GM23248 (cell line): Measurements from ENCODE around the gene SSH3. TPM values are rescaled to one million over a fixed set of nuclear protein-coding genes. Genes with fewer than 3 reads are reported as not detected.
A peak's percentile ranks its signal among the peaks of the same experiment; 100 is the strongest.

Experiments used
- DNase-seq: peaks from one replicate; pipeline ENCODE4 v3.0.0-alpha.2; 2015
- H2AFZ ChIP-seq: fragments of 200-600 bp; sonication (generic); 2 replicates; pipeline ENCODE4 v1.6.1; 2016; ENCODE audit warnings: antibody characterized with exemption
- H3F3A ChIP-seq: fragments of 200-600 bp; sonication (generic); 2 replicates; pipeline ENCODE4 v1.6.1; 2016; ENCODE audit warnings: mild to moderate bottlenecking, antibody characterized with exemption, mixed run types; ENCODE audit not compliant: insufficient read depth
- H3K27ac ChIP-seq: fragments of 200-600 bp; sonication (generic); 2 replicates; pipeline ENCODE4 v1.5.1; 2016; ENCODE audit warnings: mild to moderate bottlenecking
- H3K27me3 ChIP-seq: fragments of 200-600 bp; sonication (generic); replicated peaks from 2 replicates; pipeline ENCODE4 v1.6.1; 2016; ENCODE audit warnings: mild to moderate bottlenecking; ENCODE audit not compliant: insufficient read depth
- H3K36me3 ChIP-seq: fragments of 200-600 bp; sonication (generic); 2 replicates; pipeline ENCODE4 v1.6.1; 2016; ENCODE audit warnings: low read depth, mild to moderate bottlenecking
- H3K4me1 ChIP-seq: fragments of 200-600 bp; sonication (generic); 2 replicates; pipeline ENCODE4 v1.6.1; 2016; ENCODE audit warnings: mild to moderate bottlenecking; ENCODE audit not compliant: insufficient read depth
- H3K4me2 ChIP-seq: fragments of 200-600 bp; sonication (generic); one replicate; pipeline ENCODE4 v1.6.1; 2016; ENCODE audit warnings: mild to moderate bottlenecking; ENCODE audit not compliant: unreplicated experiment
- H3K4me3 ChIP-seq: fragments of 200-600 bp; sonication (generic); 2 replicates; pipeline ENCODE4 v1.5.1; 2016; ENCODE audit warnings: mild to moderate bottlenecking
- H3K79me2 ChIP-seq: fragments of 200-600 bp; sonication (generic); 2 replicates; pipeline ENCODE4 v1.6.1; 2016; ENCODE audit warnings: mild to moderate bottlenecking; ENCODE audit not compliant: insufficient read depth
- H3K9ac ChIP-seq: fragments of 200-600 bp; sonication (generic); 2 replicates; pipeline ENCODE4 v1.6.1; 2016; ENCODE audit warnings: mild to moderate bottlenecking
- H3K9me2 ChIP-seq: fragments of 200-600 bp; sonication (generic); 2 replicates; pipeline ENCODE4 v1.6.1; 2016; ENCODE audit warnings: mixed run types, mild to moderate bottlenecking, moderate library complexity; ENCODE audit not compliant: insufficient read depth
- H3K9me3 ChIP-seq: fragments of 200-600 bp; sonication (generic); one replicate; pipeline ENCODE4 v1.6.1; 2017; ENCODE audit warnings: low read depth
- H4K20me1 ChIP-seq: fragments of 200-600 bp; sonication (generic); 2 replicates; pipeline ENCODE4 v1.6.0; 2016; ENCODE audit not compliant: insufficient read depth
- EZH2 ChIP-seq: fragments of 200-600 bp; sonication (generic); IDR thresholded peaks from 2 replicates; pipeline ENCODE4 v1.6.1; 2018; ENCODE audit warnings: antibody characterized with exemption, mild to moderate bottlenecking; ENCODE audit not compliant: insufficient read depth, poor library complexity, severe bottlenecking
- EZH2phosphoT487 ChIP-seq: fragments of 200-600 bp; sonication (generic); IDR thresholded peaks from 2 replicates; pipeline ENCODE4 v1.6.1; 2018; ENCODE audit warnings: antibody characterized with exemption, moderate library complexity, mild to moderate bottlenecking, low read depth; ENCODE audit not compliant: insufficient read depth
- WGBS, 2 experiments: methylation state at CpG; one replicate each; pipeline ENCODE4 v1.1.6; 2015 to 2017; ENCODE audit warnings: low lambda C conversion rate in 2 of 2, low coverage in 1 of 2; ENCODE audit errors: missing lambda C conversion rate in 2 of 2; 5-methylcytosine and 5-hydroxymethylcytosine counted together
- in situ Hi-C: fragments of 300-500 bp; cut with MboI; formaldehyde crosslinking; loops from 2 replicates; pipeline ENCODE4 v1.15.0; 2020
- polyA plus RNA-seq: library from polyadenylated mRNA; unstranded; fragments of >200 nt; fragmentation: Nextera tagmentation; extraction: Ambion mirVana; gene quantifications from 2 replicates; pipeline ENCODE4 v1.2.1, GENCODE V29; 2016
- total RNA-seq: library from RNA; depleted of rRNA; stranded (reverse); fragments of >200 nt; shearing (Covaris generic); gene quantifications from 2 replicates; pipeline ENCODE4 v1.2.3, GENCODE V29; 2014

SSH3 gene
- total and polyA plus RNA-seq, 2 experiments from 2014 or later: 20.1 to 26.4 TPM

DNA sequence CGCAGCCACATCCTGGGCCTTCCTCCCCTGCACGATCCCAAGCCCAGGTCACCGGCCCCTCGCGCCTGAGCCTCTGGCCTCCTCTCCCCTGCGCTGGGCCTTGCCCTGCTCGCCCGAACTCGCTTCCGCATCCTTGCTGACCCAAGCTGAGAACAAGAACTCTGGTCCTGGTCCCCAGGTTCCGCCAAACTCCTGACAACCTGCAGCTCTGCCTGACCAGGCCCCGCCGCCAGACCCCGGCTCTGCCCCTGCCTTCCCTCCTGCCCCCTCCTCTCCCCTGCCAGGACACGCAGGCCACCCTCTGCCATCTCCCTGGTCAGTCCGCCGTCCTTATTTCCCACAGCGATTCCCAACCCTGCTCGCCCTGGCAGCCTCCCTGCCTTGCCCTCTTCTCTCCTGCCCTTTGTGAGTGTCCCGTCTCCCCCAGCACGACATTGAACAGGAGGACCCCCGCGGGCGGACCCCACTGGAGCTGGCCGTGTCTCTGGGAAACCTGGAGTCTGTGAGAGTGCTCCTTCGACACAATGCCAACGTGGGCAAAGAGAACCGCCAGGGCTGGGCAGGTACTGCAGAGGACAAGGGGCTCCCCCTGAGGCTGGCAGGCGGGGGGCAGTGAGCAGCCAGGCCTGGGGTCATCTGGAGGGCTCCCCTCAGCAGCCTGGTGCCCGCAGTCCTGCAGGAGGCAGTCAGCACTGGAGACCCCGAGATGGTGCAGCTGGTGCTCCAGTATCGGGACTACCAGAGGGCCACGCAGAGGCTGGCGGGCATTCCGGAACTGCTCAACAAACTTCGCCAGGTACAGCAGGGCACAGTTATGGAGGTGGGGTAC is 13.5 kb upstream of the SSH3 start:
- Histone ChIP-seq H3K4me3 (peak overlapping the region; percentile 81), H3K27ac (peak overlapping the region; percentile 16; the same call in 1 of the 2 replicates), H3K9me2 (no peaks in the 10 kb centered on the region), H2AFZ (peak overlapping the region; percentile 46; the same call in 1 of the 2 replicates), H3F3A (peaks cover 29% of the 10 kb centered on the region), H3K27me3 (no peaks in the 10 kb centered on the region), H3K4me2 (peak overlapping the region; percentile 98), H3K36me3 (peaks cover 10% of the 10 kb centered on the region; the same call in 1 of the 2 replicates), H3K79me2 (peaks cover 35% of the 10 kb centered on the region), H4K20me1 (no peaks in the 10 kb centered on the region; the same call in 1 of the 2 replicates), H3K9ac (peak overlapping the region; percentile 91), H3K4me1 (peaks cover 29% of the 10 kb centered on the region), H3K9me3 (no peaks in the 10 kb centered on the region)
- in situ Hi-C loops: no loop called here
- 24 to 35% methylated on average over 26 to 36 of the region's 36 CpGs for WGBS, 2 experiments
- DNase-seq: peak; percentile 57
- no peak for TF ChIP-seq EZH2phosphoT487
- no peak for TF ChIP-seq EZH2

DNA sequence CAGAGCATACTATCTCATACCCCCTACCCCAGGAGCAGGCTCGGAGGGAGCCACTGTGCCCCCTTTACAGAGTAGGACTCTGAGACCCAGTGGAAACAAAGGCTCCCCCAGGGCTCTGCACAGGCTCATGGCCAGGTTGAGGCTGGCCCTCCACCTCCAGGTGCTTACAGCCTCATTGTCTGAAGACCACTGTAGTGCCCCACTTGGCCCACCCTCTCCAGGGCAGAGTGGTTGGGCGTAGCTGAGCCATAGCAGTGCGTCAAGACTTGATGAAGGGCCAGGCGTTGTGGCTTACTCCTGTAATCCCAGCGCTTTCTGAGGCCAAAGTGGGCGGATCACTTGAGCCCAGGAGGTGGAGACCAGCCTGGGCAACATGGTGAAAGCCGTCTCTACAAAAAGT is 12.5 kb upstream of the SSH3 start:
- H3K4me2 ChIP-seq: peak overlapping the region; percentile 98
- peak overlapping the region; percentile 81; the same call in 1 of the 2 replicates for H3K4me3 ChIP-seq
- peak; percentile 67 for DNase-seq
- no peak overlapping the region for H3K27ac ChIP-seq
- H3K9me3 ChIP-seq: no peaks in the 10 kb centered on the region
- H2AFZ ChIP-seq: no peak overlapping the region
- H3K9ac ChIP-seq: no peak overlapping the region; the same call in 1 of the 2 replicates
- WGBS, 2 experiments: 64 to 67% methylated on average over 7 of the region's 7 CpGs
- in situ Hi-C loops: no loop called here
- H3K79me2 ChIP-seq: peaks cover 44% of the 10 kb centered on the region
- no peaks in the 10 kb centered on the region for H3K9me2 ChIP-seq
- H3K36me3 ChIP-seq: peaks cover 19% of the 10 kb centered on the region
- H3K4me1 ChIP-seq: peaks cover 29% of the 10 kb centered on the region
- no peaks in the 10 kb centered on the region for H3K27me3 ChIP-seq
- TF ChIP-seq EZH2 (no peak), EZH2phosphoT487 (no peak)
- no peaks in the 10 kb centered on the region; the same call in 1 of the 2 replicates for H4K20me1 ChIP-seq
- peaks cover 29% of the 10 kb centered on the region for H3F3A ChIP-seq

DNA sequence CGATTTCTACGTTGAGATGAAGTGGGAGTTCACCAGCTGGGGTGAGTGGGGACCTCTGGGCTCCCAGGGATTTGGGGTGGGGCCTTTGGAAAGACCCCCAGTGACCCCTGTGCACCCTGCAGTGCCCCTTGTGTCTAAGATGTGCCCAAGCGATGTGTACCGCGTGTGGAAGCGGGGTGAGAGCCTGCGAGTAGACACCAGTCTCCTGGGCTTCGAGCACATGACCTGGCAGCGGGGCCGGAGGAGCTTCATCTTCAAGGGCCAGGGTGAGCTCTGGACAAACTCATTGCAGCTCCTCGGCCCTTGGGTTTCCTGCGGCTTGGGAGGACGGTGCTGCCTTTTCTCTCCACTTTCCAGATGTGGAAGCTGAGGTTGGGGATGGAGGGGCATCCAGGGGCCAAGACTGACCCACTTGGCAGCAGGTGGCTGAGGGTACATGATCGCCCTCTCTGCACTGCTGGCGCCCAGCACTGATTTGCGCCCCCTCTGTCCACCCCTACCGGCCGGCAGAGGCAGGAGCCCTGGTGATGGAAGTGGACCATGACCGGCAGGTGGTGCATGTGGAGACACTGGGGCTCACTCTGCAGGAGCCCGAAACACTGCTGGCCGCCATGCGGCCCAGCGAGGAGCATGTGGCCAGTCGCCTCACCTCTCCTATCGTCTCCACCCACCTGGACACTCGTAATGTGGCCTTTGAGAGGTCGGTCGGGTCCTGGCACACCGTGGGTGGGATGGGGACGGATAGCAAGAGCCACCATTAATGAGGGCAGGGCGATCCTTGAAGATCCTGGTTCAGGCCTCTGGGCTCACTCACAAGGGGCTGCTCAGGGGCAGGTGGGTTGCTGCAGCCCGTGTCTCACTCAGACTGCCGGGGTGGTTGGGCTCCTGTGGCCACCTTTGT is 11.6 kb upstream of the SSH3 start:
- WGBS, 2 experiments: 91 to 92% methylated on average over 32 to 33 of the region's 33 CpGs
- peaks cover 27% of the 10 kb centered on the region for H3K36me3 ChIP-seq

DNA sequence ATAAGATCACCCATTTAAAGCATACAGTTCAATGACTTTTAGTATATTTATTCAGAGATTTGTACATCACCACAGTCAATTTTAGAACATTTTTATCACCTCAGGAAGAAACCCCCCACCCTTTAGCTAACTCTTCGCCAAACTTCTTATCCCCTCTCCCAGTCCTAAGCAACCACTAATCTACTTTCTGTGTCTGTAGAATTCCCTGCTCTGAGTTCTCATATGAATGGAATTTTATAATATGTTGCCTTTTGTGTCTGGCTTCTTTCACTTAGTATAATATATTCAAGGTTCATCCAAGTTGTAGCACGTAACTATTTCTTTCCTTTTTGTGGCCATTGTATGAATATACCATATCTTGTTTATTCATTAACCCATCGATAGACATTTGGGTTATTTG is 10.7 kb upstream of the SSH3 start:
- 48 to 59% methylated on average over 3 of the region's 3 CpGs for WGBS, 2 experiments
- Histone ChIP-seq H3K27me3 (no peaks in the 10 kb centered on the region), H2AFZ (no peak overlapping the region), H3K4me3 (no peak overlapping the region), H3K4me2 (peak overlapping the region; percentile 10), H4K20me1 (no peaks in the 10 kb centered on the region; the same call in 1 of the 2 replicates), H3K79me2 (peaks cover 61% of the 10 kb centered on the region), H3K9ac (no peak overlapping the region), H3K9me3 (no peaks in the 10 kb centered on the region), H3F3A (peaks cover 22% of the 10 kb centered on the region), H3K36me3 (peaks cover 31% of the 10 kb centered on the region), H3K4me1 (peaks cover 28% of the 10 kb centered on the region), H3K9me2 (no peaks in the 10 kb centered on the region), H3K27ac (peak overlapping the region; percentile 37)
- in situ Hi-C loops: no loop called here
- DNase-seq: peak; percentile 43
- TF ChIP-seq EZH2 (no peak), EZH2phosphoT487 (no peak)

More for the DNA sequence above, 11.6 kb upstream of the SSH3 start:
- no peak overlapping the region for H3K4me3 ChIP-seq
- in situ Hi-C loops: no loop called here
- H3K79me2 ChIP-seq: peaks cover 53% of the 10 kb centered on the region
- no peaks in the 10 kb centered on the region for H3K9me2 ChIP-seq
- no peak overlapping the region for H3K9ac ChIP-seq
- TF ChIP-seq EZH2 (no peak), EZH2phosphoT487 (no peak)
- H4K20me1 ChIP-seq: no peaks in the 10 kb centered on the region; the same call in 1 of the 2 replicates
- H3F3A ChIP-seq: peaks cover 29% of the 10 kb centered on the region
- H3K4me2 ChIP-seq: no peak overlapping the region
- H2AFZ ChIP-seq: no peak overlapping the region
- peaks cover 29% of the 10 kb centered on the region for H3K4me1 ChIP-seq
- no peak overlapping the region for H3K27ac ChIP-seq
- no peak for DNase-seq
- no peaks in the 10 kb centered on the region for H3K27me3 ChIP-seq
- no peaks in the 10 kb centered on the region for H3K9me3 ChIP-seq
